K562 (cell line): ENCODE measurements around the gene OR4X1.

ENCODE experiments used
- CHD1 ChIP-seq: fragments of 200-600 bp; sonication (generic); IDR thresholded peaks from one replicate; pipeline ENCODE4 v1.6.1; 2012; ENCODE audit warnings: mild to moderate bottlenecking, moderate library complexity, low read length, inconsistent platforms
- CTBP1 ChIP-seq: fragments of 450-650 bp; IDR thresholded peaks from 2 replicates; pipeline ENCODE4 v1.6.1; 2016; ENCODE audit warnings: borderline replicate concordance
- EZH2 ChIP-seq: IDR thresholded peaks from 2 replicates; pipeline ENCODE4 v1.6.1; 2012; ENCODE audit warnings: low read depth, mild to moderate bottlenecking, inconsistent platforms, low read length, borderline replicate concordance
- FOXK1 ChIP-seq: sonication (generic); formaldehyde crosslinking; IDR thresholded peaks from 2 replicates; pipeline ENCODE4 v1.8.0; 2022; ENCODE audit warnings: missing genetic modification reagents, mild to moderate bottlenecking, borderline replicate concordance
- SIX5 ChIP-seq, 2 experiments: IDR thresholded peaks; 2 replicates each; pipeline ENCODE4 v1.6.1; 2011; ENCODE audit warnings: low read length in 2 of 2, borderline replicate concordance in 1 of 2, low read depth in 1 of 2, mild to moderate bottlenecking in 1 of 2, moderate library complexity in 1 of 2; ENCODE audit not compliant: insufficient read depth in 1 of 2
- TCF7L2 ChIP-seq: fragments of 150-350 bp; IDR thresholded peaks from 2 replicates; pipeline ENCODE4 v1.6.1; 2016; ENCODE audit warnings: low read depth, mild to moderate bottlenecking, low read length, moderate library complexity
- ZBED1 ChIP-seq: IDR thresholded peaks from 2 replicates; pipeline ENCODE4 v1.6.1; 2014
- ZNF263 ChIP-seq: sonication (generic); formaldehyde crosslinking; IDR thresholded peaks from 2 replicates; pipeline ENCODE4 v1.8.0; 2022; ENCODE audit warnings: mild to moderate bottlenecking, missing genetic modification reagents, borderline replicate concordance
- TF ChIP-seq, protein P1 (sequence below), 3 experiments: IDR thresholded peaks in 2 of 3; conservative IDR thresholded peaks in 1 of 3; 2 replicates each; pipeline ENCODE4 v1.5.1; 2011 to 2012; ENCODE audit warnings: low read length in 3 of 3, mild to moderate bottlenecking in 3 of 3, control low read depth in 2 of 3, improper control_type of control experiment in 1 of 3, inconsistent platforms in 1 of 3, low read depth in 1 of 3, mixed read lengths in 1 of 3, moderate library complexity in 1 of 3; ENCODE audit not compliant: insufficient read depth in 2 of 3

DNA sequence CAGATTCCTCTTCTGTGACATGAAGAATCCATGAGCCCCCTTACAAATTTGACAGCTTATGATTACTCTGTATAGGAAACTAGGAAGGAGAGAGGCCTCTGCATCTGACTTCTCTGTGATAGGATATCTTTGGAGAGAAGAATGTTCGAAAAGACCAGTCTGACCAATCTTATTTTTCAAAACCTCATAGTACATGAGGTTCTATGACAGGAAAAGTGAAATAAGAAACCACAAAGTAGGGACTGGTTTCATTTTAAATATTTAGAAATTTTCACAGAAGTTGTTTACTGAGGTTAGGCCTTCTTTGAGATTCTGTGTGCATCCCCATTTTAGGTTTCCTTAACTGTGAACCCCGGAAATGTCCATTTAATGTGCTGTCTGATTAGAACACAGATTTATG lies 2.1 kb upstream of the OR4X1 start:
- no peak for TF ChIP-seq SIX5 (IDR thresholded peaks at IDR 0.05; ENCODE audit: borderline replicate concordance in 1 of 2, insufficient read depth in 1 of 2, low read depth in 1 of 2, low read length in 2 of 2)
- no peak for TF ChIP-seq ZBED1
- no peak for TF ChIP-seq FOXK1 (CRISPR knock-in tag)
- TF ChIP-seq TCF7L2, result no peak
- no peak for TF ChIP-seq EZH2
- TF ChIP-seq, protein P1, sequence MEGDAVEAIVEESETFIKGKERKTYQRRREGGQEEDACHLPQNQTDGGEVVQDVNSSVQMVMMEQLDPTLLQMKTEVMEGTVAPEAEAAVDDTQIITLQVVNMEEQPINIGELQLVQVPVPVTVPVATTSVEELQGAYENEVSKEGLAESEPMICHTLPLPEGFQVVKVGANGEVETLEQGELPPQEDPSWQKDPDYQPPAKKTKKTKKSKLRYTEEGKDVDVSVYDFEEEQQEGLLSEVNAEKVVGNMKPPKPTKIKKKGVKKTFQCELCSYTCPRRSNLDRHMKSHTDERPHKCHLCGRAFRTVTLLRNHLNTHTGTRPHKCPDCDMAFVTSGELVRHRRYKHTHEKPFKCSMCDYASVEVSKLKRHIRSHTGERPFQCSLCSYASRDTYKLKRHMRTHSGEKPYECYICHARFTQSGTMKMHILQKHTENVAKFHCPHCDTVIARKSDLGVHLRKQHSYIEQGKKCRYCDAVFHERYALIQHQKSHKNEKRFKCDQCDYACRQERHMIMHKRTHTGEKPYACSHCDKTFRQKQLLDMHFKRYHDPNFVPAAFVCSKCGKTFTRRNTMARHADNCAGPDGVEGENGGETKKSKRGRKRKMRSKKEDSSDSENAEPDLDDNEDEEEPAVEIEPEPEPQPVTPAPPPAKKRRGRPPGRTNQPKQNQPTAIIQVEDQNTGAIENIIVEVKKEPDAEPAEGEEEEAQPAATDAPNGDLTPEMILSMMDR (IDR thresholded peaks at IDR 0.05 in 2 of 3, conservative IDR thresholded peaks at IDR 0.05 in 1 of 3; ENCODE audit: insufficient read depth in 2 of 3, low read depth in 1 of 3, low read length in 3 of 3), result no peak
- no peak for TF ChIP-seq CTBP1
- no peak for TF ChIP-seq CHD1
- no peak for TF ChIP-seq ZNF263
